Measurements from ENCODE around the gene LRRC71.

The LRRC71 gene

DNA sequence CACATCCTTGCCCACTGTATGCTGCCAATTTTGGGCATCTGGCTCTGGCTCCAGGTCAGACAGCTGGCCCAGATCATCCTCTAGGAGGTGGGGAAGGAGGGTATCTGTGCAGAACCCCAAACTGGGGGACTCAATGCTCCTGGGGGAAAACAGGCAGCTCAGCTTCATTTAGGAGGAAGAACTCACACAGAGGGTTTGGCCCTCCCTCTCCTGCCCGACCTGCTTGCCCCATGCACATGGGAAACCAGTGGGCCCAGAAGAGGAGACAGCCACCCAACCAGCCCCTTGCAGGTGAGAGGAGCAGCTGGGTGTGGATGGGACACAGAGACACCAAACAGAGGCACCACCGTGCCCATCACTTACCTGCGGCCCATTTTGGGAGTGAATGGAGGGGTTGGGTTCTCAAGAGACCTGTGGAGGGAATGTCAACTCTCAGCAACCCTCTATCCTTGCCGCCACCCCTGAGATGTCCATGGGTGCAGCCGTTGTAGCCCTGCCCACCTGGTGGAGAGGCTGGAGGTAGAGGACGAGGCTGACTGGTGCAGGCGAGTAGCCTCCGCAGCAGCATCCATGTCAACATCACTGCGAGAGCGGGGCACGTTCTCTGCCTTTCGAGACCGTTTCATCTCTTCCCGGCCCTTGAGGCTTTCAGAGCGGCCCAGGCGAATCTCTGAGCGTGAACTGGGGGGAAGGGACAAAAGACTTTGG is 27.5 kb downstream of the LRRC71 start:
- no peak for DNase-seq

DNA sequence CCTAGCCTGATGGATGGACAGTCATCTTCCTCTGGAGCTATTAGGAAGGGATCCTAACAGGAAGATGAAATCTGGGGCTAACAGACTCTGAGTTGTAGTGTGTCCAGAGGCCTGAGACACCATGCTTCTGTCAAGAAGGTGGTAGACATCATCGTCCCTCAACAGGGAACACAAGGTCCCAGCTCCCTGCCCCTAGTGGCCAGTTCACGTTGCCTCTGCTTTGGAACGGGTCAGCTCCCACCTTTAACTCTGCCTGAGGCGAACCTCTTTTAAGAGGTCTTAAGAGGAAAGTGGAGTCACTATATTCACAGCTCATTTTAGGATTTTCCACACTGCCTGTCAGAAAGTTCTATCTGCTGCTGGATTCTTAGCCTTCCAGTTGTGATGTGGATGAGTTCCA is 28.3 kb downstream of the LRRC71 start:
- DNase-seq, result no peak

DNA sequence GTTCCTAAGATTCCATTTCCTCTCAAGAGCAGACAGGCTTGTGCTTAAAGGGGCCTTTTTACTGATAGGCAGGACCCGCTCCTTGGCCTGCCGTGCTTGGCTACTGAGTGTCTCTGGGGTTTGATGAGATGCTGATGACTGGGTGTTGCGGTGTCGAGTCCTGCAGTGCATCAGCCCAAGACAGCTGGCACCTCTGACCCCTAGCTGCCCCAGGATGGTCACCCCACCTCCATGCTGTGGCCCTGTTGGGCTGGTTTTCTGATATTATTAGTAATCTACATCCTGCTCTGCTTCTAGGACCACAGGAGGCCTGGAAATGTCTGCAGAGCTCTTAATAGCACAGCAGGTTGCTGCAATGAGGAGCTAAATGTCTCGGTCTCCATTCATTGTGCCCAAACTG is 28.7 kb downstream of the LRRC71 start:
- no peak for DNase-seq

DNA sequence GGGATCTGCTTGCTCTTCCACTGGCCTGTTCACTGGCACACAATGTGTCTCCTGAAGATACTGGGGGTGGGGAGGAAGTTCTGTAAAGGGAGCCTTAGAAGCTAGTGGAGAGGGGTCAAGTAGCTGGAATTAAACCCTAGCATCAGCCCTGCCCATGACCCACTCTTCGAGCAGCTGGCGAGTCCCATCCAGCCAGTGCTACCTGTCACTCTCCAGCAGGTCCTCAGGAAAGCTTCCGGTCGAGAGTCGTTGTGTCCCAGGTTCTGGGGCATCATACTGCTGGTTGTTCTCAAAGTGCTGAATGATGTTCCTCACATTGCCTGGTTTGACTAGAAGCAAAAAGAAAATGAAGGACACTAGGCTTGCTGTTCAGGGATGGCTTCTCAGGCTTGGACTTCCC is 30.9 kb downstream of the LRRC71 start:
- no peak for DNase-seq

DNA sequence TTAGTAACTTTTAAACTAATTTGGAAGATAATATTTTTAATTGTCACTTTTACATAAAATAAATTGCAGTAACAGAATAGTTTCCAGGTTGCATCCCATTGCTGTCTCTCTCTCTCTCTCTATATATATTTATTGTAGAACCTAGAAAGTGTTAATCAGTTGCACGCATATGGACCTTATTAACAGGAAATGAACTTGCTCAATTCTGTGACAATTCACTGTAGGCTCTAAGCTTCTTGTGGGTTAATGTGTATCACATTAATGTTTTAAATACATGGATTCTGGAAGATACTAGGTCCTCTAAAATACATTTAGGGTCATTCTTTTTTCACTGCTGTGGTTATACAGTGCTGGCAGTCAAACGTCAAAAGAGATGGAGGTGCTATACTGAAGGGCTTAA is 33.1 kb downstream of the LRRC71 start:
- no peak for DNase-seq

DNA sequence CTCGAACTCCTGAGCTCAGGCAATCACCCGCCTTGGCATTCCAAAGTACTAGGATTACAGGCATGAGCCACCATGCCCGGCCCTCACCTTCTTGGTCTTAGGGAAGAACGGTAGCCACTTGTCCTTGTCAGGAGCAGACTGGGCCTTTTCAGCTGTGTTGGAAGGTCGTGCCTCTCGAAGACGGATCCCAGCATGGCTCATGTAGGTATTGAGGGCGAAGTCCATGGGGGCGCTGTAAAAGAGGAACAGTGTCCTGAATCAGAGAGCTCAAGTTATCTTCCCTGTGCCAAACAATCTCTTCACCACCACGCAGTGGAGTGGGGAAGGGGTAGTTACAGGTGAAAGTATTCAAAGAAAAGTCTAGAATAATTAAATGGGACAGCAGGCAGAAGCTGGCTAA is 35.9 kb downstream of the LRRC71 start:
- DNase-seq, result no peak

DNA sequence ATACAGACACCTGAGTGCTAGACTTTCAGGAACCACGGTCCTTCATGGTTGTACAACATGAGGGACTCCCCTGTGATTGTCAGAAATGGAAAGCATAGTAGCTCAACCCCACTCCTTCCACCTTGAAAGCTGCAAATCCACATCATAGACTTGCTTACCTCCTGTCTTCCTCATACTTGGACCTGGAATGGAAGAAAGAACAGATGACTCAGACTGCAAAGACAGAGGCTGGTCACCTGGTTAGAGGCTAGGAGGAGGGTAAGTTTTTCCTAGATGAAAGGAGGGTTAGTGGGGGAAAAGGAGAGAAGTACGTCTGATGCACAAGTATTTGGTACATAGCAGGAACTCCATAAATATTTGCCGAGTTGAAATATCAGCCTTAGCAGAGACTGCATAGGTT is 37.2 kb downstream of the LRRC71 start:
- no peak for DNase-seq

DNA sequence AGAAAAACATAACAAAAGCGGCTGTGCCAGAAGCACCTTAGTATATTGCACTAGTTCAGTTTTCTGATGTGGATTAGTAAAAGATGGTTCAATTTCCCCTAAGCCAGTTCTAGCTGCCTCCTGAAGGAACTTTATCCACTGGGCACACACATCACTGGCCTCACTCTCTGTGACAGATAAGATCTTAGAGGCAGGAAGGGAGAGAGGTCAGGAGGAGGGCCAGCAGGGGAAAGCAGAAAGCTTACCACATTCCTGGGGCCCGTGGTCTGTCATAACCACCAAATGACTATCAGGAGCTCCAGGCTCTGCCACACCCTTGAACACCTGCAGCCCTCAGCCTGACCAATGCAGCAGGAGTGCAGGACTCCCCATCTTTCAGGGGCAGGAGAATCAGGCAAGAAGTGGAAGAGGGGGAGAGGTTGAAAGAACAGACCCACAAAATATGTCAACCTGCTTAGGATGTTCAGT is 37.8 kb downstream of the LRRC71 start:
- no peak for DNase-seq

DNA sequence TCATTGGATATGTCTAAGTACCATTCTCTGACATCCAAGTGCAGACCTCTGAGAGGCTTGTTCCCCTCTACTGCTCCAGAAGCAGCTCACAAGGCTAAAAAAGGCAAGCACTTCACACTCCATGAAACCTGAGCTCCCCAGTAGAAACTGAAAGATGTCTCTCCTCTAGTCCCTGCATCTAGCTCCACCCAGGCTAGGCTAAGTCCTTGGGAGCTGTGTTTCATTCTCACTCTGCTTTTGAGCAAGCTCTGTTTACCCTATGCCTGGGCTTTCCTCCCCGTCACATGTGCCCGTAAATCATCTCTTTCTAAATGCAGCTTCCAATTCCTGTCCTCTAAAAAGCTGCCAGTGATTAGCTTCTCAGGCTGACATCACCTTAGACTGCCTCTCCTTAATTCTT is 39.0 kb downstream of the LRRC71 start:
- DNase-seq, result no peak

DNA sequence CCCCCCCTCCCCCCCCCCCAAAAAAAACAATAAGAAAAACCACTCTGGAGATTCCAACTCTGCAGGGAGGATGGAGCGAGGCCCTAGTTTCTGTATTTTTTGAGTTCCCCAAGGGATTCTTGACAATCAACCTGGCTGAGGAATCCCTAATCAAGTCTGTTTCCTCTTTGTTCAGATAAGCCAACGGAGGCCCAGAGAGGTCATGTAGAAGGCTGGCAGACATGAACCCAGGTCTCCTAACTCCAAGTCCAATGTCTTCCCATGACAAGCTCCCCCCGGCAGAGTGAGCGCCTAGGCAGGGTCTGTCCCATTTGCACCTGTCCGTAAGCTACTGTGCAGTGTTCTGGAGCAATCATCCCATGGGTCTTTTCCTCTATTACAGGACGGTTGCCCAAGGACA is 39.5 kb downstream of the LRRC71 start:
- DNase-seq, result no peak

DNA sequence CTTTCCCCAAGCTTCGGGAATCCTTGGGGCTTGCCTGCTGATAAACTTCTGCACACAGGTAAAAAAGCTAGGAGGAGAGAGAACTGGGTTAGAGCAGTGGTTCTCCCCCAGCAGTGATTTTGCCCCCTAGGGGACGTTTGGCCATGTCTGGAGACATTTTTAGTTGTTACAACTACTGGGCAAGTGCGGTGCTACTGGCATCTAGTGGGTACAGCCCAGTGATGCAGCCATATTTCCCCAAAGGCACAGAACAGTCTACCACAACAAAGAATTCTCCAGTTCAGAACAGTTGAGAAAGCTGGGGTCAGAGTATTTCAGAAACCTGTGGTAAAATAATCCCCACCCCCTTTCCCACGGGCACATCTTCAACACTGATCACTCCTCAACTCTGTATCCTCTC is 41.3 kb downstream of the LRRC71 start:
- DNase-seq, result peak in 2 of 5 experiments; percentile 25 to 55

DNA sequence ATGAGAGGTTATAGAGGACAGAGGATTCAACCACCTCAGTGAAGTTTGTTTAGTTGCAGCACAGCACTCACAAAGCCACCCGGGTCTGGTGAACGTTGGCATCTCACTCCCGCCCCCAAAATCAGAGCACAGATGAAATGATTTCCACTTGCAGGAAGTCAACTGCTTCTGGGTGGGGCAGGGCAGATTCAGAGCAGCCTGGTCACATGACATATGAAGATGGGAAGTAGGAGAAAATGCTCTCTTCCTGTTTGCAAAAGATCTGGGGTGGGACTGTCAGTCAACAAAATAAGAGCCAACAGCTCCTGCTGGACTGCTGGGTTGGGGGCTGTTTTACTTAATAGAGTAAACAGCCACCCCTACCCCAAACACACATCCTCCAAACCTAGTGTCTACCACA is 43.2 kb downstream of the LRRC71 start:
- DNase-seq, result peak in 3 of 5 experiments; percentile 10 to 81 (median 14)

DNA sequence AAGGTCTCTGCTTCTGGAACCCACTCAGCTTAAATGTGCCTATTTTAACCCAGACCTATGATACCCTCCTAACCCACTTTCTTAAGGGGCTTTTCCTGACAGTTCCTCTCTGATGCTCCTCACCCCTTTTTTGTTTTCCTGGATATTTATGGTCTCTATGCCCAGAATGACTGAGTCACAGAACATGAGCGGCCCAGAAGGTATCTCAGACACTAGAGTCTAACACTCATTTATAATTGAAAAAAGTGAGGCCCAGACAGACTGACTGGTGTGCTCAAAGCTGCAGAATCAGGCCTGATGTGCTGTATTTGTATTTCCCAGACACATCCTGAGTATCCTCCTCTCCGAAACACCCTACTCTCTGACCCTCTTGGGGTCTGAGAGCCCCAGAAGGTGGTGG is 44.0 kb downstream of the LRRC71 start:
- DNase-seq, result no peak

DNA sequence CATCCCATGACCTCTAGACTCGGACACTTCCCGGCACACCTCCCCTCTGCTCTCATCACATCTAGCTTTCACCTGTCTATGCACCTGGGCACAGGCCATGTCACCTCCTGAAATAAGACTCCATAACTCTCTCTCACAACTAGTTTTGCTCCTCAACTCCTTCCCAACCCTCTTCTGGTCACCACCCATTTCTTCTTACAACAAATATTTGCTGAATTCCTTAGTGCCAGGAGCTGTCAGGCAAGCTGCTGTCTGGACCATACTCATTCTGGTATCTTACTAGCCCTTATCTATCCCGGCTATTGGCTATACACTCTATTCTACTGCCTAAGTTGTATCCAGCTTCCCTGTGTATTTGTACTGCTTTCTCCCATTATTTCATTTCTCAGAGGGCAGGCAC is 49.1 kb downstream of the LRRC71 start:
- DNase-seq, result no peak

DNA sequence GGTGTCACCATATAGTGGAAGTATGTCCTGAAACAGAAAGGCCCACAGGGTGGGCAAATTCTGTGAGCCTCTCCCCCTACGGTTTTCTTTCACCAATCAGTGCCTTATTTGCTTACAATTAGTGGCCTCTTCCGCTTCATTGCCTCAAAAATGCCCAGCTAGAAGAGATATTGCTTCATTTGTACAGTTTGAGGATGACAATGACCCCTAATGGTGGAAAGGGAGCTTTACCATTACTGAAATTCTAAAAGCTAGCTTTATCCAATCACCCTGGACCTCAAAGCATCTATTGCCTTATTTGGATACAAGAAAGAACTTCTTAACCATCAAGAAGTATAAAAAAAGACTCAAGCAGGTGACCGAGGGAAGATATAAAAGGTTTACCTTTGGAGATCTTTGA is 49.6 kb downstream of the LRRC71 start:
- DNase-seq, result no peak

DNA sequence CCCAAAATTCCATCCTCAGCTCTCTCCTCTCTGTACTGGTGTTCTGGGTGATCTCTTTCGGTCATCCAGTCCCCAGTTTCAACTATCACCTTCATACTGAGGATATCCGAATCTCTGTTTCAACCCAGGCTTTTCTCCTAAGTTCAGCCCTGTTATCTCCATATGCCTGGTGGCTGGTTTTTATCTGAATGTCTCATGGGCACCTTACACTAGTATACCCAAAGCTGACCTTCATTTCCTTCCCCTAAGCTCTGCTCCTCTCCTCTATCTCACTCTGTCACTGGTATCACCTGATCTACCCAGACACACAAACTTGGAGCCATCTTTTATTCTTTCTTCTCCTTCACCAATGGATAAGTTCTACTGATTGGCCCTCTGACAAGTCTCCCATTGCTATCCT is 53.0 kb downstream of the LRRC71 start:
- DNase-seq, result no peak

DNA sequence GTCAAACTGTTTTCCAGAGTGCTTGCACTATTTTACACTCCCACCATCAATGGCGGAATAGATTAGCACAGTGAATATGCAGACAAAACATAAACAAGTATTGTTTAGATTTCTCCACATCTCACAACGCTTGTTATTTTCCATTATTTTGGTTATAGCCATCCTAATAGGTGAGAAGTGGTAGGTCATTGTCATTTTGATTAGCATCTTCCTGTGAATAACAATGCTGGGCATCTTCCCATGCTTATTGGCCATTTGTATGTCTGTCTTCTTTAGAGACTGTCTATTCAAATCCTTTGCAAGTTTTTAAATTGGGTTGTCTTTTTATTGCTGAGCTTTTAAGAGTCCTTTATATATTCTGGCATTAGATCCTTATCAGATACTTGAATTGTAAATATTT is 54.7 kb downstream of the LRRC71 start:
- DNase-seq, result no peak

DNA sequence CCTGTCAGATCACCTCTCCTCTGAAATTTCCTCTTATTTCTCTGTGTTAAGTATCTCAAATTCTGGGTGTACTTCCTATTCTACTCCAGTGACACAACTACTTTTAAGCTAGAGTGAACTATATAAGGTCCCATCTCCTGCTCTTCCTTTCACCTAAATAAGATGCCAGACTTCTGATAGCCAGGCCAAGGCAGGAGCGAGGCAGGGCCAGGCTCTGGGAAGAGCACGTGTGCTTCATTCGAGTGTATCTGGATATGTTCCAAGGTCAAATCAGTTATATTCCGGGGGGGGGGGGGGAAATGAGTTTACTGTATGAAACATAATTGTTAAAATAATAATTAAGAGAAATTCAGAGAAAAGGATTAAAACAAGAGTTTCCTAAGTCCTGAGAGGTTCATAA is 60.1 kb downstream of the LRRC71 start:
- DNase-seq, result no peak
